HG02588 (cell line): ENCODE data around the gene THSD1.
"Not testable (repeated sequence)": the region's sequence is repeated elsewhere in the genome, so short reads cannot be mapped to it uniquely, and the experiment has no call there.

ENCODE experiments used
- ATAC-seq: cut with Tn5 transposase; IDR thresholded peaks from one replicate; pipeline ENCODE4 v1.9.1; 2021; ENCODE audit warnings: mild to moderate bottlenecking, moderate library complexity; ENCODE audit not compliant: unreplicated experiment

Gene THSD1

GRCh38 chr13:52356327-52356726 is 49.6 kb downstream of the THSD1 start:
- no peak for ATAC-seq

GRCh38 chr13:52353193-52353592 is 52.8 kb downstream of the THSD1 start:
- ATAC-seq = no peak

- no peak for ATAC-seq
These were observed 56.8 kb downstream of the THSD1 start for GRCh38 chr13:52348983-52349780.

- no peak for ATAC-seq
These were observed 57.9 kb downstream of the THSD1 start for GRCh38 chr13:52348071-52348470.

- no peak for ATAC-seq
These were observed 60.2 kb downstream of the THSD1 start for GRCh38 chr13:52345631-52346251.

- no peak for ATAC-seq
These were observed 60.9 kb downstream of the THSD1 start for GRCh38 chr13:52345048-52345447.

GRCh38 chr13:52344108-52344507 is 61.9 kb downstream of the THSD1 start:
- ATAC-seq = no peak

- not testable (repeated sequence) for ATAC-seq
These were observed 63.8 kb downstream of the THSD1 start for GRCh38 chr13:52342203-52342602.

- not testable (repeated sequence) for ATAC-seq
These were observed 68.0 kb downstream of the THSD1 start for GRCh38 chr13:52337828-52338455.

- not testable (repeated sequence) for ATAC-seq
These were observed 71.9 kb downstream of the THSD1 start for GRCh38 chr13:52334107-52334506.

GRCh38 chr13:52331844-52332243 is 74.1 kb downstream of the THSD1 start:
- not testable (repeated sequence) for ATAC-seq
